ENCODE data around the gene EPHA6. TPM values are rescaled to one million over a fixed set of nuclear protein-coding genes. Genes with fewer than 3 reads are reported as not detected.

The EPHA6 gene
- total and polyA plus RNA-seq, 9 of the 15 experiments (the other 6 are each of a cell fraction or from before 2014, with no cell fraction given) = not detected

DNA sequence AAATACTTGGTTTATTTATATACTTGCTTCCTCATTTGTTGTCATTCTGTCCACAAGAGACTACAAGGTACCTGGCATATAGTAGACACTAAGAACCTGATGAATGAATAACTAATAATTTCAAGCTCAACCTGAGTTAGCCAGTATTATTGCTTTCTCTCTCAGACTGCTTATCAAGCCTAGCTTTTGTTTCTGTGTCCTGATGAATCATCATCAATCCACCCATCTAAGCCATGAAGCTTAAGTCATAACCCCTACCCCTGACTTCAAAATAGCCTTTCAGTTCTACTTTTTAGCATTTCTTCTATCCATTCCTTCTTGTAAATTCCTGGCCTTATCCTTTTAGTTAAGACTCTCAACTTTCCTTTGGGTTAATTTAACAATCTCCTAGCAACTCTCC, 420.8 kb downstream of the EPHA6 start (continued):
- no peak for TF ChIP-seq RAD21 (CRISPR knock-in tag; conservative IDR thresholded peaks at IDR 0.05 in 1 of 2, IDR thresholded peaks at IDR 0.05 in 1 of 2)
- TF ChIP-seq TCFL5 (CRISPR knock-in tag; conservative IDR thresholded peaks at IDR 0.05) = no peak

DNA sequence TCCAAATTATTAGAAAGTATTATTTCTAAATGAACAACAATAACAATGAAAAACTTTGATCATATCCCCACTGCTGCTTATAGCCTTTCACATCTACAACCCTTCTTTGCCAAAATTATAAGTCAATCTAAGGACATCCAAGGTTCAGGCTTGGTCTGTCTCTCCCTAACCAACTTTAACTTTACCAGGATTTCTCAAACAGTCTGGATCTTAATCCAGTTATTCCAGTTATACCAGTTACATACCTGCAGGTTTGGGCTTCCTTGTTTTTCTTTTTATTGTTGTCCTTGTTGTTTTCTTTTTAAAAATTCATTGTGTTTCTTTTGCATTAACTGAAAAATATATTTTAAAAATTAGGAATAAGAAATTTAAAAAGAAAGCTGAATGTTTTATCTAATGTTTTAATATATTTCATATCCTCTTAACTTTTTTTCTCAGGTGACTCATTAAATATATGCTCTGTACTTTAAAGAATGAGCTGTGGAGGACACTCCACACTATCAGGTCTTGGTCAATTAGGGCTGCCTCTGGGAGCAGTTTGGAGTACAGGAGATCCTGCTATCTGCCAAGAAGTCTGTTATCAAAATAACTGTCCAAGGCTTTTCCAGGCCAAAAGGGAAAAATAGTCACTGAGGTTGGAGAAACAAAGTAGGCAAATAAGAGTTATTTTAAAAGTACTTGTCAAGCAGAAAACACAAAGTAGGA, 421.4 kb downstream of the EPHA6 start:
- Histone ChIP-seq H3K4me2 (ENCODE audit: insufficient read depth, low read length) (no peak overlapping the region), H3K9me1 (ENCODE audit: control insufficient read depth, insufficient read depth, low read length) (no peaks in the 10 kb centered on the region), H3K36me3 (ENCODE audit: control insufficient read depth, insufficient read depth, low read length) (no peaks in the 10 kb centered on the region), H2AFZ (ENCODE audit: low read depth, low read length) (no peak overlapping the region), H3K27me3 (ENCODE audit: control insufficient read depth in 2 of 2, insufficient read depth in 2 of 2, low read length in 2 of 2) (no peaks in the 10 kb centered on the region), H3K9me3 (replicated peaks; ENCODE audit: control insufficient read depth, insufficient read depth, low read depth, low read length) (no peaks in the 10 kb centered on the region), H3K4me1 (replicated peaks in 1 of 2; ENCODE audit: control insufficient read depth in 2 of 2, insufficient read depth in 2 of 2, low read length in 2 of 2) (no peaks in the 10 kb centered on the region), H3K79me2 (ENCODE audit: control insufficient read depth, insufficient read depth, low read length) (no peaks in the 10 kb centered on the region), H4K20me1 (replicated peaks; ENCODE audit: control insufficient read depth, insufficient read depth, low read length) (no peaks in the 10 kb centered on the region), H3K9ac (ENCODE audit: insufficient read depth in 1 of 2, low read depth in 2 of 2, low read length in 2 of 2) (no peak overlapping the region), H3K4me3 (no peak overlapping the region), H3K27ac (ENCODE audit: extremely low read depth, low read depth, low read length) (no peak overlapping the region)
- intact Hi-C loops (cut with micrococcal nuclease) = no loop called here
- ATAC-seq (no peak), DNase-seq (ENCODE audit: extremely low read depth in 1 of 4, low spot score in 3 of 4) (no peak), FAIRE-seq (no peak)
- in situ Hi-C loops (cut with MboI) = no loop called here
- POLR2A ChIA-PET = no interaction called here
- BruUV-seq (replicated peaks) = no TSS peak
- CTCF ChIA-PET (ENCODE audit: low intra/inter-chr PET ratio) = no interaction called here
- TF ChIP-seq CTCFL (IDR thresholded peaks at IDR 0.05; ENCODE audit: borderline replicate concordance, insufficient read depth, low read depth, low read length, poor library complexity, severe bottlenecking) (no peak), HOXB6 (CRISPR knock-in tag; IDR thresholded peaks at IDR 0.05; ENCODE audit: borderline replicate concordance) (no peak), XRCC5 (IDR thresholded peaks at IDR 0.05; ENCODE audit: low read depth, low read length) (no peak), TGIF2 (CRISPR knock-in tag; IDR thresholded peaks at IDR 0.05) (no peak), ZBTB49 (CRISPR knock-in tag; IDR thresholded peaks at IDR 0.05; ENCODE audit: borderline replicate concordance) (no peak), ZSCAN32 (CRISPR knock-in tag; IDR thresholded peaks at IDR 0.05) (no peak), NR2F6 (CRISPR knock-in tag; IDR thresholded peaks at IDR 0.05) (no peak), SMAD4 (CRISPR knock-in tag; conservative IDR thresholded peaks at IDR 0.05) (no peak), SRSF7 (optimal IDR thresholded peaks at IDR 0.05; ENCODE audit: low read depth, low read length) (no peak)

Measured in K562 (cell line).